ENCODE data around the gene FIBP.

DNA sequence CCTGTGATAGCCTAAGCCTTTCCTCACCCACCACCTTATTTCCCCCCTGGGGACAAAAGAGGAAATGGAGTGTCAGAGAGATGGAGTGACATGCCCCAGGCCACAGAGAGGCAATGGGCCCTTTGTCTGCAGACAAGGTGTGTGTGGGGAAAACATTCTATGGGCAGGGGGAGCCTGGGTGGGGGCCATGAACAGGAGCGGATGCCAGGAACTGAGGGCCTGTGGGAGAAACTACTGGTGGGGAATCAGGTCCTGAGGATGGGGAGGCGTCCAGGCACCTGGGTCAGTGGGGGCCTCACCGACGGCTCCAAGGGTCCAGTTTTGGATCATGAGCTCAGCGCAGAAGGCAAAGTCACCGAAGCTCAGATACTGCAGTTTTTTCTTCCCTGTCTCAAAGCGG lies 3.0 kb downstream of the FIBP start:
- TF ChIP-seq, protein P1, sequence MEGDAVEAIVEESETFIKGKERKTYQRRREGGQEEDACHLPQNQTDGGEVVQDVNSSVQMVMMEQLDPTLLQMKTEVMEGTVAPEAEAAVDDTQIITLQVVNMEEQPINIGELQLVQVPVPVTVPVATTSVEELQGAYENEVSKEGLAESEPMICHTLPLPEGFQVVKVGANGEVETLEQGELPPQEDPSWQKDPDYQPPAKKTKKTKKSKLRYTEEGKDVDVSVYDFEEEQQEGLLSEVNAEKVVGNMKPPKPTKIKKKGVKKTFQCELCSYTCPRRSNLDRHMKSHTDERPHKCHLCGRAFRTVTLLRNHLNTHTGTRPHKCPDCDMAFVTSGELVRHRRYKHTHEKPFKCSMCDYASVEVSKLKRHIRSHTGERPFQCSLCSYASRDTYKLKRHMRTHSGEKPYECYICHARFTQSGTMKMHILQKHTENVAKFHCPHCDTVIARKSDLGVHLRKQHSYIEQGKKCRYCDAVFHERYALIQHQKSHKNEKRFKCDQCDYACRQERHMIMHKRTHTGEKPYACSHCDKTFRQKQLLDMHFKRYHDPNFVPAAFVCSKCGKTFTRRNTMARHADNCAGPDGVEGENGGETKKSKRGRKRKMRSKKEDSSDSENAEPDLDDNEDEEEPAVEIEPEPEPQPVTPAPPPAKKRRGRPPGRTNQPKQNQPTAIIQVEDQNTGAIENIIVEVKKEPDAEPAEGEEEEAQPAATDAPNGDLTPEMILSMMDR (IDR thresholded peaks at IDR 0.05), result no peak
- TF ChIP-seq ZFX (IDR thresholded peaks at IDR 0.05; ENCODE audit: borderline replicate concordance), result no peak
